ENCODE data around the gene CENPM. TPM values are rescaled to one million over a fixed set of nuclear protein-coding genes. Genes with fewer than 3 reads are reported as not detected.

CENPM gene
- total RNA-seq, 1 donor from 2014 or later, result 6.9 TPM

DNA sequence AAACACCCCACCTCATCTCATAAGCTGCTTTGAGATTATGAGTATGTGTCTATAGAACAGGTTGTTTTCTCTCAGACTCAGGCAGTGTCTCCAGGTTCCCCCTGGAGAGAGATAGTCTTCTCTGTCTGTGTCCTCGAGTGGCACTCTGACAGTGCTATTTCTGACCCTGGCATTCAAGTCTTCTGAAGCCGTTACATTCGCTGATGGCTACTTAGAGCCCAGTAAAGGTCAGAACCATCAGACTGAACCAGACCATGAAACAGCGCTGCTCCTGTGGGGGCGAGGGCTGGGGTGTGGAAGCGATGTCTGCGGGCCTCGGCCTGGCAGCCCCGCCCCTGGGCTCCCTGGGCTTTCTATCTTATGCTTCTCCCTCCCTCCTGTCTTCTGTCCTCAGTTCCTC is 55.5 kb downstream of the CENPM start:
- Mint-ChIP-seq H3K36me3 (ENCODE audit: unreplicated experiment) (peaks cover 47% of the 10 kb centered on the region), H3K9me3 (ENCODE audit: unreplicated experiment) (no peaks in the 10 kb centered on the region), H3K27me3 (ENCODE audit: unreplicated experiment) (no peaks in the 10 kb centered on the region), H3K27ac (ENCODE audit: unreplicated experiment) (no peak overlapping the region), H3K4me3 (ENCODE audit: unreplicated experiment) (no peak overlapping the region), H3K4me1 (ENCODE audit: unreplicated experiment) (no peaks in the 10 kb centered on the region)
- TF ChIP-seq, protein P1, sequence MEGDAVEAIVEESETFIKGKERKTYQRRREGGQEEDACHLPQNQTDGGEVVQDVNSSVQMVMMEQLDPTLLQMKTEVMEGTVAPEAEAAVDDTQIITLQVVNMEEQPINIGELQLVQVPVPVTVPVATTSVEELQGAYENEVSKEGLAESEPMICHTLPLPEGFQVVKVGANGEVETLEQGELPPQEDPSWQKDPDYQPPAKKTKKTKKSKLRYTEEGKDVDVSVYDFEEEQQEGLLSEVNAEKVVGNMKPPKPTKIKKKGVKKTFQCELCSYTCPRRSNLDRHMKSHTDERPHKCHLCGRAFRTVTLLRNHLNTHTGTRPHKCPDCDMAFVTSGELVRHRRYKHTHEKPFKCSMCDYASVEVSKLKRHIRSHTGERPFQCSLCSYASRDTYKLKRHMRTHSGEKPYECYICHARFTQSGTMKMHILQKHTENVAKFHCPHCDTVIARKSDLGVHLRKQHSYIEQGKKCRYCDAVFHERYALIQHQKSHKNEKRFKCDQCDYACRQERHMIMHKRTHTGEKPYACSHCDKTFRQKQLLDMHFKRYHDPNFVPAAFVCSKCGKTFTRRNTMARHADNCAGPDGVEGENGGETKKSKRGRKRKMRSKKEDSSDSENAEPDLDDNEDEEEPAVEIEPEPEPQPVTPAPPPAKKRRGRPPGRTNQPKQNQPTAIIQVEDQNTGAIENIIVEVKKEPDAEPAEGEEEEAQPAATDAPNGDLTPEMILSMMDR (IDR thresholded peaks at IDR 0.05), result no peak
- no peak for DNase-seq (ENCODE audit: extremely low spot score, unreplicated experiment)

Small RNA genes lying within 50 kb of the gene (microRNA-seq; reads per million reads assigned to microRNA genes)
- gene MIR33A (ENCODE audit: unreplicated experiment), result 63.6 reads per million, percentile 46 among the genes with 10 or more reads in this experiment

Other genes with a start within 250 kb of the CENPM start
- not detected in 2 replicates for gene MEI1, start 247.6 kb downstream of the CENPM start, total RNA-seq
- 7.8 and 10.0 TPM in 2 replicates for gene CCDC134, start 146.5 kb downstream of the CENPM start, total RNA-seq
- gene SREBF2, start 114.0 kb downstream of the CENPM start, total RNA-seq, result 114 and 119 TPM in 2 replicates
- not detected in 2 replicates for gene SHISA8, start 32.1 kb downstream of the CENPM start, total RNA-seq
- 0.18 and 0.27 TPM in 2 replicates for gene TNFRSF13C, start 20.3 kb downstream of the CENPM start, total RNA-seq
- 0.42 and 0.46 TPM in 2 replicates for gene SEPTIN3, start 22.3 kb upstream of the CENPM start, total RNA-seq
- not detected in 2 replicates for gene WBP2NL, start 51.6 kb upstream of the CENPM start, total RNA-seq
- gene NAGA, start 123.7 kb upstream of the CENPM start, total RNA-seq, result 23.5 and 24.8 TPM in 2 replicates
- gene PHETA2, start 127.1 kb upstream of the CENPM start, total RNA-seq, result not detected in 2 replicates
- gene SMDT1, start 132.5 kb upstream of the CENPM start, total RNA-seq, result 67.9 and 76.5 TPM in 2 replicates
- 58.5 and 69.2 TPM in 2 replicates for gene NDUFA6, start 143.6 kb upstream of the CENPM start, total RNA-seq
- gene CYP2D6, start 183.7 kb upstream of the CENPM start, total RNA-seq, result 1.4 and 1.5 TPM in 2 replicates

Measured in osteocyte (in vitro differentiated cells).